BJ (cell line): ENCODE results near the gene DNAJC17. TPM values are rescaled to one million over a fixed set of nuclear protein-coding genes. Genes with fewer than 3 reads are reported as not detected.

Experiments
- CTCF ChIA-PET: fragments of 350-600 bp; formaldehyde crosslinking; extraction: SDS; loops from one replicate; lab custom pipeline; 2021; ENCODE audit warnings: antibody characterized with exemption, inconsistent platforms; lab: Yijun Ruan, JAX
- POLR2A ChIA-PET: fragments of 300-600 bp; sonication (Branson Sonifier 250); formaldehyde crosslinking; extraction: SDS; loops from one replicate; lab custom pipeline; 2021; ENCODE audit warnings: antibody characterized with exemption; lab: Charles Lee
- DNase-seq: peaks from one replicate; pipeline ENCODE4 v3.0.0-alpha.2; 2011; ENCODE audit warnings: low read depth
- H3K27me3 ChIP-seq: 2 replicates; pipeline ENCODE4 v1.6.0; 2011; ENCODE audit warnings: low read length; ENCODE audit not compliant: control insufficient read depth, insufficient read depth
- H3K36me3 ChIP-seq: 2 replicates; pipeline ENCODE4 v1.5.1; 2011; ENCODE audit warnings: low read length; ENCODE audit not compliant: control insufficient read depth, insufficient read depth
- H3K4me3 ChIP-seq: 2 replicates; pipeline ENCODE4 v1.5.1; 2011; ENCODE audit warnings: low read depth, mild to moderate bottlenecking, control low read depth, low read length
- CTCF ChIP-seq: IDR thresholded peaks from 2 replicates; pipeline ENCODE4 v1.5.1; 2011; ENCODE audit warnings: low read depth, mild to moderate bottlenecking, control low read depth, inconsistent platforms, low read length, moderate library complexity; ENCODE audit not compliant: insufficient read depth
- polyA plus RNA-seq: library from polyadenylated mRNA; depleted of rRNA; stranded (reverse); fragments of >200 nt; gene quantifications from 2 replicates; pipeline ENCODE4 v1.2.3, GENCODE V29; 2011

DNAJC17 gene
- polyA plus RNA-seq, 1 experiment, result 37.1 TPM

GRCh38 chr15:40803688-40804087, 3.6 kb downstream of the DNAJC17 start:
- CTCF ChIA-PET, result interaction anchor here (0.6 kb wide), 1 partner anchor 10 kb away, joined by 3 read pairs; no protein-coding TSS in a partner anchor
- H3K27me3 ChIP-seq, result no peaks in the 10 kb centered on the region
- no peaks in the 10 kb centered on the region for H3K36me3 ChIP-seq
- TF ChIP-seq CTCF, result no peak
- H3K4me3 ChIP-seq, result no peak overlapping the region
- no peak for DNase-seq
- POLR2A ChIA-PET, result no interaction called here

- ChIA-PET POLR2A (no interaction called here), CTCF (no interaction called here)
- no peaks in the 10 kb centered on the region for H3K36me3 ChIP-seq
Observed at GRCh38 chr15:40803076-40803475, 4.2 kb downstream of the DNAJC17 start.

GRCh38 chr15:40799523-40799922, 7.8 kb downstream of the DNAJC17 start:
- TF ChIP-seq CTCF, result no peak

More at GRCh38 chr15:40803076-40803475, 4.2 kb downstream of the DNAJC17 start:
- no peak for DNase-seq
- Histone ChIP-seq H3K27me3 (no peaks in the 10 kb centered on the region), H3K4me3 (no peak overlapping the region)
- no peak for TF ChIP-seq CTCF

GRCh38 chr15:40796512-40796911, 10.8 kb downstream of the DNAJC17 start:
- H3K36me3 ChIP-seq, result no peaks in the 10 kb centered on the region
- ChIA-PET POLR2A (no interaction called here), CTCF (no interaction called here)
- no peak for DNase-seq
- H3K27me3 ChIP-seq, result no peaks in the 10 kb centered on the region
- no peak for TF ChIP-seq CTCF
- H3K4me3 ChIP-seq, result no peak overlapping the region

More at GRCh38 chr15:40799523-40799922, 7.8 kb downstream of the DNAJC17 start:
- no peaks in the 10 kb centered on the region for H3K36me3 ChIP-seq
- DNase-seq, result no peak
- no peak overlapping the region for H3K4me3 ChIP-seq
- ChIA-PET POLR2A (no interaction called here), CTCF (no interaction called here)
- H3K27me3 ChIP-seq, result no peaks in the 10 kb centered on the region

GRCh38 chr15:40796041-40796440, 11.2 kb downstream of the DNAJC17 start:
- Histone ChIP-seq H3K36me3 (no peaks in the 10 kb centered on the region), H3K4me3 (no peak overlapping the region), H3K27me3 (no peaks in the 10 kb centered on the region)
- ChIA-PET CTCF (no interaction called here), POLR2A (no interaction called here)
- no peak for DNase-seq
- TF ChIP-seq CTCF, result no peak
